Vagina (tissue), 2 donors: ENCODE results near the gene ELANE.

ENCODE experiments used
- CTCF ChIP-seq, 3 experiments: fragments of 450-650 bp in 2 of 3; fragments of 200-600 bp in 1 of 3; sonication (generic) in 1 of 3; IDR thresholded peaks; one replicate each; pipeline ENCODE4 v1.5.1; 2017 to 2019; ENCODE audit warnings: antibody characterized with exemption in 3 of 3, mild to moderate bottlenecking in 2 of 3, moderate library complexity in 2 of 3
- POLR2A ChIP-seq, 2 donors: fragments of 450-650 bp; IDR thresholded peaks; one replicate each; pipeline ENCODE4 v1.6.1; 2017; ENCODE audit warnings: antibody characterized with exemption in 2 of 2, mild to moderate bottlenecking in 2 of 2, moderate library complexity in 2 of 2
- POLR2AphosphoS5 ChIP-seq, 2 donors: sonication (generic); formaldehyde crosslinking; IDR thresholded peaks; one replicate each; pipeline ENCODE4 v1.9.0; 2017; ENCODE audit warnings: antibody characterized with exemption in 2 of 2, mild to moderate bottlenecking in 2 of 2, low read depth in 1 of 2; ENCODE audit not compliant: insufficient read depth in 1 of 2

- TF ChIP-seq CTCF (IDR thresholded peaks at IDR 0.05) (no peak), POLR2A (IDR thresholded peaks at IDR 0.05) (no peak), POLR2AphosphoS5 (IDR thresholded peaks at IDR 0.05; ENCODE audit: insufficient read depth in 1 of 2, low read depth in 1 of 2) (no peak)
Measured at GRCh38 chr19:808423-808775, 43.7 kb upstream of the ELANE start.
